Mesenchymal stem cell (in vitro differentiated cells and primary cell): Measurements from ENCODE around the gene EFCAB7.
"Not testable (repeated sequence)": the region's sequence is repeated elsewhere in the genome, so short reads cannot be mapped to it uniquely, and the experiment has no call there.

Source experiments
- DNase-seq: peaks from one replicate; pipeline ENCODE4 v3.0.0-alpha.2; 2013
- H2AFZ ChIP-seq: one replicate; pipeline ENCODE4 v1.6.1; 2013; ENCODE audit warnings: low read depth, mild to moderate bottlenecking, control low read depth, inconsistent platforms, low read length, moderate library complexity
- H2AK5ac ChIP-seq: 2 replicates; pipeline ENCODE4 v1.6.1; 2013; ENCODE audit warnings: low read length, moderate library complexity, mild to moderate bottlenecking, inconsistent platforms; ENCODE audit not compliant: severe bottlenecking
- H2BK120ac ChIP-seq: one replicate; pipeline ENCODE4 v1.6.1; 2013; ENCODE audit warnings: low read depth, mild to moderate bottlenecking, inconsistent platforms, low read length, moderate library complexity
- H2BK12ac ChIP-seq, 2 experiments: one replicate each; pipeline ENCODE4 v1.6.1; 2013; ENCODE audit warnings: inconsistent platforms in 2 of 2, low read length in 2 of 2, mild to moderate bottlenecking in 2 of 2, moderate library complexity in 2 of 2, control low read depth in 1 of 2
- H2BK15ac ChIP-seq: one replicate; pipeline ENCODE4 v1.6.1; 2013; ENCODE audit warnings: mild to moderate bottlenecking, low read depth, inconsistent platforms; ENCODE audit not compliant: poor library complexity, severe bottlenecking
- H2BK5ac ChIP-seq: 2 replicates; pipeline ENCODE4 v1.6.1; 2013; ENCODE audit warnings: low read depth, mild to moderate bottlenecking, low read length, control low read depth, inconsistent platforms; ENCODE audit not compliant: poor library complexity, severe bottlenecking
- H3K14ac ChIP-seq, 2 experiments: one replicate each; pipeline ENCODE4 v1.6.1; 2013; ENCODE audit warnings: inconsistent platforms in 2 of 2, low read length in 2 of 2, control low read depth in 1 of 2, mild to moderate bottlenecking in 1 of 2, moderate library complexity in 1 of 2
- H3K18ac ChIP-seq, 2 experiments: one replicate each; pipeline ENCODE4 v1.6.1; 2013; ENCODE audit warnings: inconsistent platforms in 2 of 2, low read length in 2 of 2, control low read depth in 1 of 2, low read depth in 1 of 2, mild to moderate bottlenecking in 1 of 2
- H3K23ac ChIP-seq, 2 experiments: one replicate each; pipeline ENCODE4 v1.6.1; 2013; ENCODE audit warnings: inconsistent platforms in 2 of 2, low read length in 2 of 2, mild to moderate bottlenecking in 2 of 2, moderate library complexity in 2 of 2, control low read depth in 1 of 2
- H3K27ac ChIP-seq: 2 replicates; pipeline ENCODE4 v1.5.1; 2013; ENCODE audit warnings: mild to moderate bottlenecking, moderate library complexity, low read length, control low read depth, inconsistent platforms; ENCODE audit not compliant: poor library complexity, severe bottlenecking
- H3K27me3 ChIP-seq, 2 experiments: 2 replicates each; pipeline versions ENCODE4 v1.6.1 to v1.7.0; 2013; ENCODE audit warnings: low read length in 2 of 2, mild to moderate bottlenecking in 2 of 2, moderate library complexity in 2 of 2, control low read depth in 1 of 2, inconsistent platforms in 1 of 2; ENCODE audit not compliant: control insufficient read depth in 1 of 2, insufficient read depth in 1 of 2
- H3K36me3 ChIP-seq, 2 experiments: 2 replicates each; pipeline versions ENCODE4 v1.6.1 to v1.7.0; 2013; ENCODE audit warnings: low read length in 2 of 2, control low read depth in 1 of 2, inconsistent platforms in 1 of 2, low read depth in 1 of 2, mild to moderate bottlenecking in 1 of 2; ENCODE audit not compliant: insufficient read depth in 2 of 2, control insufficient read depth in 1 of 2
- H3K4ac ChIP-seq, 2 experiments: one replicate each; pipeline ENCODE4 v1.6.1; 2013; ENCODE audit warnings: inconsistent platforms in 2 of 2, low read length in 2 of 2, mild to moderate bottlenecking in 2 of 2, moderate library complexity in 2 of 2, control low read depth in 1 of 2, low read depth in 1 of 2
- H3K4me1 ChIP-seq: 2 replicates; pipeline ENCODE4 v1.6.1; 2013; ENCODE audit warnings: low read depth, low read length, control low read depth; ENCODE audit not compliant: control insufficient read depth, insufficient read depth
- H3K4me2 ChIP-seq: 2 replicates; pipeline ENCODE4 v1.6.1; 2013; ENCODE audit warnings: low read length, mild to moderate bottlenecking, inconsistent platforms; ENCODE audit not compliant: poor library complexity, severe bottlenecking
- H3K4me3 ChIP-seq, 2 experiments: 2 replicates each; pipeline versions ENCODE4 v1.5.1 to v1.7.0; 2013; ENCODE audit warnings: low read length in 2 of 2, mild to moderate bottlenecking in 2 of 2, control low read depth in 1 of 2, low read depth in 1 of 2; ENCODE audit not compliant: insufficient read depth in 1 of 2
- H3K79me1 ChIP-seq: replicated peaks from 2 replicates; pipeline ENCODE4 v1.6.1; 2013; ENCODE audit warnings: mild to moderate bottlenecking, control low read depth, low read length, inconsistent platforms; ENCODE audit not compliant: poor library complexity, severe bottlenecking
- H3K9ac ChIP-seq: 2 replicates; pipeline ENCODE4 v1.7.0; 2013; ENCODE audit warnings: mild to moderate bottlenecking, low read length, moderate library complexity
- H3K9me3 ChIP-seq: 2 replicates; pipeline ENCODE4 v1.7.0; 2013; ENCODE audit warnings: mild to moderate bottlenecking, low read length; ENCODE audit not compliant: control insufficient read depth
- H4K8ac ChIP-seq: one replicate; pipeline ENCODE4 v1.6.1; 2013; ENCODE audit warnings: inconsistent platforms, mild to moderate bottlenecking, low read length, moderate library complexity
- H4K91ac ChIP-seq: one replicate; pipeline ENCODE4 v1.6.1; 2013; ENCODE audit warnings: mild to moderate bottlenecking, low read length, inconsistent platforms
- WGBS: methylation state at CpG from one replicate; pipeline ENCODE4 v1.1.7; 2013; ENCODE audit warnings: mixed read lengths; 5-methylcytosine and 5-hydroxymethylcytosine counted together

The EFCAB7 gene

DNA sequence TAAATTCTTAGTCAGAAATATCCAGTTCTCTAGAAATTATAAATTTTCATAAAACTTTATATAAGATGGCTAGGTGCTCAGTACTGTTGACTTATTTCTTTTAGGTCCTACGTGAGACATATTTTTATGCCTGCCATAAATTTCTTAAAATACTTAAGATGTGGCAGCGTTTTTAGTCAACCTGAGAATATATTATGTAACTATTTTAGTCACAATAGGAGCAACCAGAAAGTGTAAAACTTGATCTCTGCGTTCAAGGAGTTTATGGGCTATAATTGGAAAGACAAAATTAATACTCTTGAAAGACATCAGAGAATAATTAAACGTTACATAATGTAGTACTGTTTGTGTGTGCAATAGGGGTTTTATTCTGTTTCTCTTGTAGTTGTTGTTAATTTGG lies 45.7 kb downstream of the EFCAB7 start:
- WGBS, result over 99% methylated on average over 2 of the region's 4 CpGs
- Histone ChIP-seq H2BK15ac (no peak overlapping the region), H2AK5ac (no peak overlapping the region), H2BK120ac (no peak overlapping the region), H3K4me2 (no peak overlapping the region), H3K27me3 (no peaks in the 10 kb centered on the region), H3K9me3 (no peaks in the 10 kb centered on the region), H4K8ac (no peak overlapping the region), H3K9ac (no peak overlapping the region), H3K4ac (no peak overlapping the region), H3K4me1 (no peaks in the 10 kb centered on the region), H2BK12ac (no peak overlapping the region), H2BK5ac (no peak overlapping the region), H4K91ac (no peak overlapping the region), H3K4me3 (no peak overlapping the region), H3K27ac (no peak overlapping the region), H3K23ac (no peak overlapping the region), H3K36me3 (peaks cover 0 to 28% of the 10 kb centered on the region in 2 experiments), H3K79me1 (no peaks in the 10 kb centered on the region), H3K18ac (no peak overlapping the region), H2AFZ (no peak overlapping the region), H3K14ac (no peak overlapping the region)
- no peak for DNase-seq

- Histone ChIP-seq H3K4me3 (no peak overlapping the region), H3K9me3 (no peaks in the 10 kb centered on the region), H3K4me2 (no peak overlapping the region), H3K23ac (no peak overlapping the region), H2AFZ (no peak overlapping the region), H2BK120ac (no peak overlapping the region), H2BK5ac (no peak overlapping the region), H3K79me1 (no peaks in the 10 kb centered on the region), H3K27me3 (no peaks in the 10 kb centered on the region), H2BK12ac (no peak overlapping the region), H2BK15ac (no peak overlapping the region), H3K36me3 (peaks cover 0 to 22% of the 10 kb centered on the region in 2 experiments), H3K18ac (no peak overlapping the region), H3K14ac (no peak overlapping the region), H3K4me1 (no peaks in the 10 kb centered on the region), H3K4ac (no peak overlapping the region), H2AK5ac (no peak overlapping the region), H4K91ac (no peak overlapping the region), H3K27ac (no peak overlapping the region), H3K9ac (no peak overlapping the region), H4K8ac (no peak overlapping the region)
- 92% methylated on average over 2 of the region's 3 CpGs for WGBS
- DNase-seq, result no peak
These were observed 46.5 kb downstream of the EFCAB7 start for GRCh38 chr1:63569640-63570316.

DNA sequence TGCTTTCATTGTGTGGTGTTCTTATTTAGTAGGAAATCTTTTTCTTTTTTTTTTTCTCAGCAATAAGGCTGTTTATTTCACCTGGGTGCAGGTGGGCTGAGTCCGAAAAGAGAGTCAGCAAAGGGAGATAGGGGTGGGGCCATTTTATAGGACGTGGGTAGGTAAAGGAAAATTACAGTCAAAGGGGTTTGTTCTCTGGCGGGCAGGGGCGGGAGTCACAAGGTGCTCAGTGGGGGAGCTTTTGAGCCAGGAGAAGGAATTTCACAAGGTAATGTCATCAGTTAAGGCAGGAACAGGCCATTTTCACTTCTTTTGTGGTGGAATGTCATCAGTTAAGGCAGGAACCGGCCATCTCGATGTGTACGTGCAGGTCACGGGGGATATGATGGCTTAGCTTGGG lies 49.4 kb downstream of the EFCAB7 start:
- H3K4me2 ChIP-seq, H3K27me3 ChIP-seq, H2AK5ac ChIP-seq, H4K91ac ChIP-seq, H3K4me3 ChIP-seq, H4K8ac ChIP-seq, H3K9ac ChIP-seq, DNase-seq, H2BK5ac ChIP-seq, H2AFZ ChIP-seq, H3K79me1 ChIP-seq, H3K27ac ChIP-seq, H2BK12ac ChIP-seq, H3K23ac ChIP-seq, H3K9me3 ChIP-seq, H3K4me1 ChIP-seq, H3K14ac ChIP-seq, H3K18ac ChIP-seq, H2BK120ac ChIP-seq, H3K4ac ChIP-seq, H2BK15ac ChIP-seq: not testable (repeated sequence)
- 92% methylated on average over 4 of the region's 8 CpGs for WGBS
- peaks cover 0 to 20% of the 10 kb centered on the region in 2 experiments for H3K36me3 ChIP-seq

- H3K79me1 ChIP-seq, H2BK15ac ChIP-seq, H4K8ac ChIP-seq, H3K18ac ChIP-seq, H3K27ac ChIP-seq, H3K27me3 ChIP-seq, H3K23ac ChIP-seq, H3K14ac ChIP-seq, DNase-seq, H2BK12ac ChIP-seq, H3K4me1 ChIP-seq, H3K9ac ChIP-seq, H3K4ac ChIP-seq, H2BK5ac ChIP-seq, H2AFZ ChIP-seq, H4K91ac ChIP-seq, H2AK5ac ChIP-seq, H3K4me2 ChIP-seq, H2BK120ac ChIP-seq, H3K4me3 ChIP-seq, H3K9me3 ChIP-seq: not testable (repeated sequence)
- H3K36me3 ChIP-seq, result peaks cover 0 to 20% of the 10 kb centered on the region in 2 experiments
- 59% methylated on average over 2 of the region's 2 CpGs for WGBS
These were observed 51.0 kb downstream of the EFCAB7 start for GRCh38 chr1:63574203-63574796.
